ENCODE data around the gene IFT172.
A peak's percentile ranks its signal among the peaks of the same experiment; 100 is the strongest.

IFT172 gene

DNA sequence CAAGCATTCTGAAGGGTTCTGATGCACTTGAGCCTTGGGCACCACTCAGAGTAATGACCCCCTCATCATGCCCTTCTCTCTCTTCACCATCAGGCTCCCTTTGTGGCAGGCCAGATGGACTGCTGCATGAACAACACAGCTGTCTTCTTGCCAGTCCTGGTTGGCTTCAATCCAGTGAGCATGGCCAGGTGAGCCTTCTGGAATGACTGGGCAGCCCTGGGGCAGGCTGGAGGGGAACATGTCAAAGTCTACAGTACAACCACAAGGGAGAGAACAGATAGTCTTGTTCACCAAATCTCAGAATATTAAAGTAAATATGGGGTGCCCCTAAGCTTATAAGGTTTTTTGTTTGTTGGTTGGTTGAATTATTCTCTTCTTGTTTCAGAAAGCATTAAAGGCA, 11.5 kb upstream of the IFT172 start:
- no peak overlapping the region for H3K4me3 ChIP-seq (replicated peaks; ENCODE audit: low read depth, low read length)
- DNase-seq (ENCODE audit: extremely low read depth, low read depth) = no peak
- TF ChIP-seq, protein P1, sequence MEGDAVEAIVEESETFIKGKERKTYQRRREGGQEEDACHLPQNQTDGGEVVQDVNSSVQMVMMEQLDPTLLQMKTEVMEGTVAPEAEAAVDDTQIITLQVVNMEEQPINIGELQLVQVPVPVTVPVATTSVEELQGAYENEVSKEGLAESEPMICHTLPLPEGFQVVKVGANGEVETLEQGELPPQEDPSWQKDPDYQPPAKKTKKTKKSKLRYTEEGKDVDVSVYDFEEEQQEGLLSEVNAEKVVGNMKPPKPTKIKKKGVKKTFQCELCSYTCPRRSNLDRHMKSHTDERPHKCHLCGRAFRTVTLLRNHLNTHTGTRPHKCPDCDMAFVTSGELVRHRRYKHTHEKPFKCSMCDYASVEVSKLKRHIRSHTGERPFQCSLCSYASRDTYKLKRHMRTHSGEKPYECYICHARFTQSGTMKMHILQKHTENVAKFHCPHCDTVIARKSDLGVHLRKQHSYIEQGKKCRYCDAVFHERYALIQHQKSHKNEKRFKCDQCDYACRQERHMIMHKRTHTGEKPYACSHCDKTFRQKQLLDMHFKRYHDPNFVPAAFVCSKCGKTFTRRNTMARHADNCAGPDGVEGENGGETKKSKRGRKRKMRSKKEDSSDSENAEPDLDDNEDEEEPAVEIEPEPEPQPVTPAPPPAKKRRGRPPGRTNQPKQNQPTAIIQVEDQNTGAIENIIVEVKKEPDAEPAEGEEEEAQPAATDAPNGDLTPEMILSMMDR (IDR thresholded peaks at IDR 0.05; ENCODE audit: low read depth, low read length, missing control alignments) = no peak

DNA sequence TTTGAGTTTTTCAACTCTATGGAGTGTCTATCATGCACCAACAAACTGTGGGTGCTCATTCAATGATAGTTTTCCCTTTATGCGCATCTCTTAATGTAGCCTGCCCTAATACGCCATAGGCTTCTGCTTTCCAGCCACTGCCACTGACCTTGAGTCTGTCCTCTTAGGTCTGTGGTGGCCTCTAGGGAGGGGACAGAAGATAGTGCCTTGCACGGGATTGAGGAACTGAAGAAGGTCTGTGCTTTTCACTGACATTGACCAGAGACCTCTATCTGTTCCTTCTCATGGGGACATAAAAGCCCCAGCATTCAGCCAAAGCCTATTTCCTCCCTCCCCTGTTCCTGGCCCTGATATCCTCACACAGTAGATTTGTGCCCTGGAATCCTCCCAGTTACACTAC, 9.4 kb upstream of the IFT172 start:
- no peak overlapping the region for H3K4me3 ChIP-seq (replicated peaks; ENCODE audit: low read depth, low read length)
- no peak for DNase-seq (ENCODE audit: extremely low read depth, low read depth)
- TF ChIP-seq, protein P1 (IDR thresholded peaks at IDR 0.05; ENCODE audit: low read depth, low read length, missing control alignments) = no peak

DNA sequence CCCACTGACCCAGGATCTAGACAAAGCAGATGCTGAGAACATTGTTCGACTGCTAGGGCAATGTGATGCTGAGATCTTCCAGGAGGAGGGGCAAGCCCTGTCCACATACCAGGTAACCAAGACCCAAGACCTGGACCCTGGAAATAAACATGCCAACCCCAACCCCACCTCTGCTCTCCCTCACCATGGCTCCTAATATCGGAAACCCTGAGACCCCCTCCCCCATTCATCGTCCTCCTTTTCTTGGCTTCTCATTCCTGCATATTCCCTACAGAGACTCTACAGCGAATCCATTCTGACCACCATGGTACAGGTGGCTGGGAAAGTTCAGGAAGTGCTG, 7.7 kb upstream of the IFT172 start:
- DNase-seq (ENCODE audit: extremely low read depth, low read depth) = no peak
- TF ChIP-seq, protein P1 (IDR thresholded peaks at IDR 0.05; ENCODE audit: low read depth, low read length, missing control alignments) = no peak
- H3K4me3 ChIP-seq (replicated peaks; ENCODE audit: low read depth, low read length) = no peak overlapping the region

DNA sequence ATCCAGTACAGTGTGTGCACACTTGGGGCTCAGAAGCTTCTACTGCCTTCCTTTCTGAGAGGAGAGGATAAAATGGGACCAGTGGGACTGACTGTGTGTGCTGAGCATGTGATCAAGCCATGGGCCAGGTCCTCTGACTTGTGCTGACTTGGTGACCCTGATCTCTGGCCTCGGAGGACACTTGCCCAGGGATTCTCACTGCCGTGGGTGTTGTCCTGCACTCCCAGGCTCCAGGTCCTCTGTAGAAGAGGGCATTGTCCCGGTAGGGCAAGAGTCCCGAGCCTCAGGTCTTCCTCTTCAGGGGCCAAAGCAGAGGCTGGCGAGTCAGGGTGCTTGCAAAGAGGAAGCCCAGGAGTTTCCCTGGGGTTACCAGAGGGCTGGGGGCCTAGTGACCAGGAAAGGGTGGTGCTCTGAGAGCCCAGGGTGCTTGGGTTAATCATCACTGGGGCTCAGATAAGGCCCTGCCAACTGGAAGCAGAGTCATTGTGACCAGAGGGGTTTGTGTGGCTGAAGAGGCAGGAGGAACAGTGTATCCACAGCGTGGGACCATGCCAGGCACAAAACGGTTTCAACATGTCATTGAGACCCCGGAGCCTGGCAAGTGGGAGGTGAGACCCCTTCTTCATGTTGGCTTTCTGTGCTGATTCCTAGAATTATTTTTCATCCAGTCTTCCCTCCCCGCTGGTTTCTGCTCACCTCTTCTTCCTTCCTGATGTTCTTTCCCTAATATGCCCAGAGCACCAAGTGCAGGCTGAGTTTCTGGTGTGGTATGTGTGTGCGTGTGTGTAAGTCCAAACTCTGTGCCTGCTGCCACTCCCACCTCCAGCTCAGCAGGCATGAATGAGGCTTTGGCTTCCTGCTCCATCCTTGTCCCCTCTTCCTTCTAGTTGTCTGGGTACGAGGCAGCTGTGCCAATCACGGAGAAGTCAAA, 7.1 kb upstream of the IFT172 start, which contains the start of gene GCKR:
TSS of gene GCKR (plus strand) at position 483 of the 931 bp plus-strand sequence. CDS start at position 549, 66 bp downstream.
- DNase-seq (ENCODE audit: extremely low read depth, low read depth) = no peak
- H3K4me3 ChIP-seq (replicated peaks; ENCODE audit: low read depth, low read length) = no peak within 1 kb of the TSS

DNA sequence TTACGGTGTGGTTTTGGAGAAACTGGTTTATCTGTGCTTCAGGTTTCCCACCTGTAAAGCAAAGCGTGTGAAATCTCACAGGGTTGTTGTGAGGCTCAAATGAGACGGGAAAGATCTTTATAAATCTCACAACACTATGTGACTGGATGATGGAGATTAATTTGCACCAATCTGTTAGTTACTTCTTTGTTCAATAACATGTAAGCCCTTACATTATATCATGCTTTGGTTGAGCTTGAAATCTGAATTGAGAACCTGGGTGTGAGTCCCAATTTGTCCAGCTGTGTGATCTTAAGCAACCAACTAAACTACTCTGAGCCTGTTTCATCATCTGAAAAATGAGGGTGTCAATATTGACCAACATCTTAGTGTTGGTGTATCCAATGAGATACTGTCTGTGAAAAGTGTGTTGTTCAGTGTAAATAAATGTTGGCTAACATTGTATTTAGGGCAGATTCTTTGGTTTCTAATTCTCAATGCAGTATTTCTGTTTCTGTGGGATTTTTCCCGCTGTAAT, 6.4 kb upstream of the IFT172 start:
- DNase-seq (ENCODE audit: extremely low read depth, low read depth) = no peak
- H3K4me3 ChIP-seq (replicated peaks; ENCODE audit: low read depth, low read length) = no peak overlapping the region
- TF ChIP-seq, protein P1 (IDR thresholded peaks at IDR 0.05; ENCODE audit: low read depth, low read length, missing control alignments) = no peak

More for the DNA sequence above, 7.1 kb upstream of the IFT172 start, which contains the start of gene GCKR:
- TF ChIP-seq, protein P1 (IDR thresholded peaks at IDR 0.05; ENCODE audit: low read depth, low read length, missing control alignments) = no peak

DNA sequence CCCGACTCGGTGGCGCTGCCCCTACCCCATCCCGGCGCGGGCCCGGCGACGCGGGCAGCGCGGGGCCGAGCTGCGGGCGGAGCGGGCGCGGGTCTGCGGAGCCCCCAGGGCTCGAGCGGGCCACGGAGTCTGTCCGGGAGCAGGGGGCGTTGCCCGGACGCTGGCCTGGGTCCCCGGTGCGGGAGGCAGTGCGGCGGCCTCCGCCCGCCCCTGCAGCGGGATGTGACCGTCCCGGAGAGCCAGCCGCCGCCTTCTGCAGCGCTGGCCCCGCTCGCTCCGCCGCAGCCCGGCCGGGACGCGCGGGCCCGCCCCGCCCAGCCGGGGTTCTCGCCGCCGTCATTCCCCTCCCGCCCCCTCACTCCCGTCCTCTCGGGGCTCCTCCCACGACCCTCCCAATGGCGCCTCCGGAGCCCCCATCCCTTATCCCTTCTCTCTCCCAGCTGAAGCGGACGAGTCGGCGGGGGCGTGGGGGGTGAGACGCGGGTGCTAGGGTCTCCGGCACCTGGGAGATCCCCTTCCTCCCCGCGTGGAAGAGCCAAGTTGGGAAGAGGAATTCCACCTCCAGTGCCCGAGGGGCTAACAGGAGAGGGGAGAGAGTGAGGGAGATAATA, 5.5 kb upstream of the IFT172 start, which contains the start of gene FNDC4:
TSS of gene FNDC4 (minus strand) at position 257 of the 611 bp plus-strand sequence. CDS start 521 bp downstream, outside the sequence.
- peak within 1 kb of the TSS; percentile 46 for H3K4me3 ChIP-seq (replicated peaks; ENCODE audit: low read depth, low read length)
- TF ChIP-seq, protein P1 (IDR thresholded peaks at IDR 0.05; ENCODE audit: low read depth, low read length, missing control alignments) = no peak
- no peak for DNase-seq (ENCODE audit: extremely low read depth, low read depth)

Measured in HFF-Myc (cell line).